Hepatocyte (in vitro differentiated cells): Measurements from ENCODE around the gene GMIP.

Source experiments
- EZH2 ChIP-seq: fragments of 200-600 bp; sonication (generic); IDR thresholded peaks from 2 replicates; pipeline ENCODE4 v1.6.1; 2016; ENCODE audit warnings: antibody characterized with exemption, mild to moderate bottlenecking, borderline replicate concordance
- EZH2phosphoT487 ChIP-seq: fragments of 200-600 bp; sonication (generic); IDR thresholded peaks from one replicate; pipeline ENCODE4 v1.6.1; 2018; ENCODE audit warnings: antibody characterized with exemption, mild to moderate bottlenecking, low read depth, moderate library complexity; ENCODE audit not compliant: unreplicated experiment, severe bottlenecking
- TF ChIP-seq, protein P1 (sequence below): fragments of 200-600 bp; sonication (generic); IDR thresholded peaks from 2 replicates; pipeline ENCODE4 v1.5.1; 2016; ENCODE audit warnings: antibody characterized with exemption, mild to moderate bottlenecking; ENCODE audit not compliant: poor library complexity

DNA sequence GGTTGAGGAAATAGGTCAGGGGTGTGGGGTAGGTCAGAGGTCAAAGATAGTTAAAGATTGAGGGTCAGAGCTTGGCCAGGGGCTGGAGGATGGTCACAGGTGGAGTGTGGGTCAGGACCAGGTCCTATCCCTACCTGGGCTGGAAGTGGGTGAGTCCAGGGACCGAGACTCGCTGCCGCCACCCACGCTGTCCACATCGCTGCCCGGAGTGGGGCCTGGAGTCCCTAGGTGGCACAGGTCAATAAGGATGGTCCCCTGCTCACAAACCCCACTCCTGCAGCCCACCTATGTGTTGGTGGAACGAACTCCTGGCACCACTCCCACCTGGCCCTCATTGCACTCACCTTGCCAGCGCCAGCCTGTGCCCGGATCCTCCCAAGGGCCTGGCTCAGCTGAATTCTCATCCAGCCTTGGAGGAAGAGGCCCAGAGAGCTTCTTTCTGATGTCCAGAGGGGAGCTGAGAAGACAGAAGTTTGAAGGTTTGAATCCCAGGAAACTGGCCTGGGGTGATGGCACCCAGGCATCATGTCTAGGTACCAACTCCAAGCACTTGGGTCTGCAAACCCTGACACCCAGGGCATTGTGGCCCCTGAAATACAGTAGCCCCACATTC lies 6.8 kb downstream of the GMIP start:
- TF ChIP-seq, protein P1, sequence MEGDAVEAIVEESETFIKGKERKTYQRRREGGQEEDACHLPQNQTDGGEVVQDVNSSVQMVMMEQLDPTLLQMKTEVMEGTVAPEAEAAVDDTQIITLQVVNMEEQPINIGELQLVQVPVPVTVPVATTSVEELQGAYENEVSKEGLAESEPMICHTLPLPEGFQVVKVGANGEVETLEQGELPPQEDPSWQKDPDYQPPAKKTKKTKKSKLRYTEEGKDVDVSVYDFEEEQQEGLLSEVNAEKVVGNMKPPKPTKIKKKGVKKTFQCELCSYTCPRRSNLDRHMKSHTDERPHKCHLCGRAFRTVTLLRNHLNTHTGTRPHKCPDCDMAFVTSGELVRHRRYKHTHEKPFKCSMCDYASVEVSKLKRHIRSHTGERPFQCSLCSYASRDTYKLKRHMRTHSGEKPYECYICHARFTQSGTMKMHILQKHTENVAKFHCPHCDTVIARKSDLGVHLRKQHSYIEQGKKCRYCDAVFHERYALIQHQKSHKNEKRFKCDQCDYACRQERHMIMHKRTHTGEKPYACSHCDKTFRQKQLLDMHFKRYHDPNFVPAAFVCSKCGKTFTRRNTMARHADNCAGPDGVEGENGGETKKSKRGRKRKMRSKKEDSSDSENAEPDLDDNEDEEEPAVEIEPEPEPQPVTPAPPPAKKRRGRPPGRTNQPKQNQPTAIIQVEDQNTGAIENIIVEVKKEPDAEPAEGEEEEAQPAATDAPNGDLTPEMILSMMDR: no peak
- TF ChIP-seq EZH2 (no peak), EZH2phosphoT487 (no peak)
